ENCODE results near the gene SAMD10. TPM values are rescaled to one million over a fixed set of nuclear protein-coding genes. Genes with fewer than 3 reads are reported as not detected.
"Not testable (repeated sequence)": the region's sequence is repeated elsewhere in the genome, so short reads cannot be mapped to it uniquely, and the experiment has no call there.

SAMD10 gene
- total RNA-seq, 1 experiment from 2014 or later: 8.8 TPM

DNA sequence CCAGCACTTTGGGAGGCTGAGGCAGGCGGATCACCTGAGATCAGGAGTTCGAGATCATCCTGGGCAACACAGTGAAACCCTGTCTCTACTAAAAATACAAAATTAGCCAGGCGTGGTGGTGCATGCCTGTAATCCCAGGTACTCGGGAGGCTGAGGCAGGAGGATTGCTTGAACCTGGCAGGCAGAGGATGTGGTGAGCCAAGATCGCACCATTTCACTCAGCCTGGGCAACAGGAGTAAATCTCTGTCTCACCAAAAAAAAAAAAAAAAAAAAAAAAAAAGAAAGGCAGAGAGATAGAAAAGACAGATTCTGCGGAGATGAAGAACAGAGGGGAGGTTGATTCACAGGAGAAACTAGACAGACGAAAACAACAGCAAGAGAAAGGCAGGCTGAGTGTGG, 2.9 kb downstream of the SAMD10 start:
- H3K4me1 ChIP-seq (ENCODE audit: control insufficient read depth, insufficient read depth, low read length): peaks cover 45% of the 10 kb centered on the region
- ATAC-seq; intact Hi-C loops (cut with micrococcal nuclease; ENCODE audit: unreplicated experiment); H3K27ac ChIP-seq (ENCODE audit: low read length); H3K27me3 ChIP-seq (ENCODE audit: control insufficient read depth, insufficient read depth, low read length); H3K4me3 ChIP-seq (ENCODE audit: low read depth in 2 of 2, low read length in 2 of 2); BruUV-seq (replicated peaks); H3K9me3 ChIP-seq (ENCODE audit: control insufficient read depth, insufficient read depth, low read depth, low read length); H3K36me3 ChIP-seq (ENCODE audit: control insufficient read depth, insufficient read depth, low read length); DNase-seq (ENCODE audit: low read depth, low spot score); in situ Hi-C loops (cut with HindIII; ENCODE audit: low pct_unique_long_range_greater_than_20kb, low sequenced_read_pairs); CTCF ChIA-PET: not testable (repeated sequence)
- POLR2A ChIA-PET: interaction anchor here (0.6 kb wide), 1 partner anchor 257 kb away, joined by 5 read pairs; no protein-coding TSS in a partner anchor

DNA sequence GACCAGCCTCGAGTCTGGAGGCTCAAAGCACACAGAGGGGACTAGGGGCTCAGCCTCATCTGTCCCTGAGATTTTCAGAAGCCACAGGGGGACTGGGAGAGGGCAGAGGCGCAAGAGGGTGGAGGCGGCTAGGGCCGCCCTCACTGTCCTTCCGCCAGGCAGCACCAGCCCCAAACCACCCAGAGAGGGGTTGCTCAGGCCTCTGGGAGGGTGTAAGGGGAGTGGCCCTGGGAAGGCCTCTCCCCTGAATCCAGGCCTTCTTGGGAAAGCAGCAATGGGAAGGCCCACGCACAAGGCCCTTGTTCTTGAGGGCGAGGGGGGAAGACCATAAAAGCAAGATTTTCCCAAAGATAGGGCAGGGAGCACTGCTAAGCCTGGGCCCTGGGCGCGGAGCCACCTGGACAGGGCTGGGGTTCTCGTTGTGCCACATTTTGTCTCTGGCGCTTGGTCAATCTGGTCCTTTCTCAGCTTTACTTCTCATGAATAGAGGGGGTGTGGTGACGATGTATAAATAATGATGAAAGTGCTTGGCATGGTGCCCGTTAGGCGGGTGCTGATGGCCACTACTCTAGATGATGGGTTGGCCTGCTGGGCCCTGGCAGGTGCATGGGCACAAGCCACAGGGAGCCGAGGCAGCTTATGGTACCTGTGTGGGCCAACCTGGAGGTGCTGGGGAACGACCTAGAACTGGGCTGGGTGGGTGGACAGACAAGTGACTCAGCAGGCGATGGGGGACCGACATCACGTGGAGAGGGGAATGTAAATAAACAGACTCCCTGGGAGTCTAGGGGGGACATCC, 4.8 kb downstream of the SAMD10 start:
- Histone ChIP-seq H3K36me3 (ENCODE audit: control insufficient read depth, insufficient read depth, low read length) (no peaks in the 10 kb centered on the region), H3K27ac (ENCODE audit: low read length) (peak overlapping the region; percentile 68), H3K27me3 (ENCODE audit: control insufficient read depth, insufficient read depth, low read length) (no peaks in the 10 kb centered on the region), H3K9me3 (ENCODE audit: control insufficient read depth, insufficient read depth, low read depth, low read length) (no peaks in the 10 kb centered on the region), H3K4me3 (ENCODE audit: low read depth in 2 of 2, low read length in 2 of 2) (no peak overlapping the region), H3K4me1 (ENCODE audit: control insufficient read depth, insufficient read depth, low read length) (peaks cover 35% of the 10 kb centered on the region)
- ATAC-seq (no peak), DNase-seq (ENCODE audit: low read depth, low spot score) (no peak)
- in situ Hi-C loops (cut with HindIII; ENCODE audit: low pct_unique_long_range_greater_than_20kb, low sequenced_read_pairs): no loop called here
- ChIA-PET CTCF (interaction anchor here (0.6 to 0.9 kb wide), 2 partner anchors 19 to 81 kb away, joined by 3 to 4 read pairs; no protein-coding TSS in a partner anchor), POLR2A (interaction anchor here (0.6 kb wide), 2 partner anchors 80 to 454 kb away, joined by 3 to 12 read pairs; partner anchors contain the start of gene DNAJC5)
- no peak for TF ChIP-seq POLR2AphosphoS5 (IDR thresholded peaks at IDR 0.05; ENCODE audit: low read depth, low read length)
- no peak for TF ChIP-seq SIN3A (IDR thresholded peaks at IDR 0.05; ENCODE audit: borderline replicate concordance, insufficient read depth, low read depth, low read length)
- TF ChIP-seq, protein P1, sequence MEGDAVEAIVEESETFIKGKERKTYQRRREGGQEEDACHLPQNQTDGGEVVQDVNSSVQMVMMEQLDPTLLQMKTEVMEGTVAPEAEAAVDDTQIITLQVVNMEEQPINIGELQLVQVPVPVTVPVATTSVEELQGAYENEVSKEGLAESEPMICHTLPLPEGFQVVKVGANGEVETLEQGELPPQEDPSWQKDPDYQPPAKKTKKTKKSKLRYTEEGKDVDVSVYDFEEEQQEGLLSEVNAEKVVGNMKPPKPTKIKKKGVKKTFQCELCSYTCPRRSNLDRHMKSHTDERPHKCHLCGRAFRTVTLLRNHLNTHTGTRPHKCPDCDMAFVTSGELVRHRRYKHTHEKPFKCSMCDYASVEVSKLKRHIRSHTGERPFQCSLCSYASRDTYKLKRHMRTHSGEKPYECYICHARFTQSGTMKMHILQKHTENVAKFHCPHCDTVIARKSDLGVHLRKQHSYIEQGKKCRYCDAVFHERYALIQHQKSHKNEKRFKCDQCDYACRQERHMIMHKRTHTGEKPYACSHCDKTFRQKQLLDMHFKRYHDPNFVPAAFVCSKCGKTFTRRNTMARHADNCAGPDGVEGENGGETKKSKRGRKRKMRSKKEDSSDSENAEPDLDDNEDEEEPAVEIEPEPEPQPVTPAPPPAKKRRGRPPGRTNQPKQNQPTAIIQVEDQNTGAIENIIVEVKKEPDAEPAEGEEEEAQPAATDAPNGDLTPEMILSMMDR (IDR thresholded peaks at IDR 0.05): no peak
- TF ChIP-seq, protein P2, sequence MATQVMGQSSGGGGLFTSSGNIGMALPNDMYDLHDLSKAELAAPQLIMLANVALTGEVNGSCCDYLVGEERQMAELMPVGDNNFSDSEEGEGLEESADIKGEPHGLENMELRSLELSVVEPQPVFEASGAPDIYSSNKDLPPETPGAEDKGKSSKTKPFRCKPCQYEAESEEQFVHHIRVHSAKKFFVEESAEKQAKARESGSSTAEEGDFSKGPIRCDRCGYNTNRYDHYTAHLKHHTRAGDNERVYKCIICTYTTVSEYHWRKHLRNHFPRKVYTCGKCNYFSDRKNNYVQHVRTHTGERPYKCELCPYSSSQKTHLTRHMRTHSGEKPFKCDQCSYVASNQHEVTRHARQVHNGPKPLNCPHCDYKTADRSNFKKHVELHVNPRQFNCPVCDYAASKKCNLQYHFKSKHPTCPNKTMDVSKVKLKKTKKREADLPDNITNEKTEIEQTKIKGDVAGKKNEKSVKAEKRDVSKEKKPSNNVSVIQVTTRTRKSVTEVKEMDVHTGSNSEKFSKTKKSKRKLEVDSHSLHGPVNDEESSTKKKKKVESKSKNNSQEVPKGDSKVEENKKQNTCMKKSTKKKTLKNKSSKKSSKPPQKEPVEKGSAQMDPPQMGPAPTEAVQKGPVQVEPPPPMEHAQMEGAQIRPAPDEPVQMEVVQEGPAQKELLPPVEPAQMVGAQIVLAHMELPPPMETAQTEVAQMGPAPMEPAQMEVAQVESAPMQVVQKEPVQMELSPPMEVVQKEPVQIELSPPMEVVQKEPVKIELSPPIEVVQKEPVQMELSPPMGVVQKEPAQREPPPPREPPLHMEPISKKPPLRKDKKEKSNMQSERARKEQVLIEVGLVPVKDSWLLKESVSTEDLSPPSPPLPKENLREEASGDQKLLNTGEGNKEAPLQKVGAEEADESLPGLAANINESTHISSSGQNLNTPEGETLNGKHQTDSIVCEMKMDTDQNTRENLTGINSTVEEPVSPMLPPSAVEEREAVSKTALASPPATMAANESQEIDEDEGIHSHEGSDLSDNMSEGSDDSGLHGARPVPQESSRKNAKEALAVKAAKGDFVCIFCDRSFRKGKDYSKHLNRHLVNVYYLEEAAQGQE (IDR thresholded peaks at IDR 0.05; ENCODE audit: insufficient read depth in 1 of 2, low read depth in 2 of 2, low read length in 1 of 2): no peak
- no peak for TF ChIP-seq TCF7L2 (IDR thresholded peaks at IDR 0.05; ENCODE audit: low read depth, low read length)
- intact Hi-C loops (cut with micrococcal nuclease; ENCODE audit: unreplicated experiment): no loop called here
- BruUV-seq (replicated peaks): no TSS peak
